Measurements from ENCODE around the gene STPG4.

GRCh38 chr2:47078541-47079482 is 76.3 kb downstream of the STPG4 start:
- TF ChIP-seq CTCF (IDR thresholded peaks at IDR 0.05) = no peak
- TF ChIP-seq POLR2AphosphoS5 (IDR thresholded peaks at IDR 0.05) = no peak

Measured in prostate gland (tissue), 2 donors.